Stimulated activated naive B cell treated with anti-CD40 and anti-IgM and Interleukin-4, amounts not matched to agents 10 μg/mL and 1 μg/mL and 100 μg/mL, for 72 hours (primary cell): ENCODE results near the gene STK17A.
"Not testable (repeated sequence)": the region's sequence is repeated elsewhere in the genome, so short reads cannot be mapped to it uniquely, and the experiment has no call there.

Source experiments
- ATAC-seq, 2 donors: fragments of 150-1000 bp; cut with Tn5 transposase; replicated peaks; 2 replicates each; pipeline ENCODE4 v1.10.0; 2021; ENCODE audit warnings: moderate library complexity in 1 of 2
- DNase-seq: peaks from one replicate; pipeline ENCODE4 v3.0.0; 2021
- H3K27ac Mint-ChIP-seq: one replicate; pipeline ENCODE4 v1.8.0; 2022; ENCODE audit warnings: mild to moderate bottlenecking, mixed read lengths
- H3K27me3 Mint-ChIP-seq, 2 donors: one replicate each; pipeline ENCODE4 v1.8.0; 2022; ENCODE audit warnings: mixed read lengths in 2 of 2
- H3K36me3 Mint-ChIP-seq, 2 donors: one replicate each; pipeline ENCODE4 v1.8.0; 2022; ENCODE audit warnings: mixed read lengths in 2 of 2, mild to moderate bottlenecking in 1 of 2
- H3K4me1 Mint-ChIP-seq, 2 donors: one replicate each; pipeline ENCODE4 v1.8.0; 2022; ENCODE audit warnings: mixed read lengths in 2 of 2, mild to moderate bottlenecking in 1 of 2
- H3K4me3 Mint-ChIP-seq, 2 donors: one replicate each; pipeline ENCODE4 v1.8.0; 2022; ENCODE audit warnings: mild to moderate bottlenecking in 2 of 2, mixed read lengths in 2 of 2, moderate library complexity in 1 of 2
- H3K9me3 Mint-ChIP-seq, 2 donors: one replicate each; pipeline ENCODE4 v1.8.0; 2022; ENCODE audit warnings: mixed read lengths in 2 of 2, mild to moderate bottlenecking in 1 of 2

STK17A gene

GRCh38 chr7:43655584-43655983 is 72.7 kb downstream of the STK17A start:
- Mint-ChIP-seq H3K36me3 (peaks cover 40 to 65% of the 10 kb centered on the region in 2 donors), H3K4me3 (no peak overlapping the region), H3K27me3 (no peaks in the 10 kb centered on the region), H3K27ac (no peak overlapping the region), H3K4me1 (peaks cover 43 to 56% of the 10 kb centered on the region in 2 donors), H3K9me3 (peaks cover 4 to 13% of the 10 kb centered on the region in 2 donors)
- ATAC-seq (no peak), DNase-seq (no peak)

- Mint-ChIP-seq H3K27me3 (no peaks in the 10 kb centered on the region), H3K27ac (no peak overlapping the region), H3K4me3 (no peak overlapping the region), H3K9me3 (peaks cover 4 to 11% of the 10 kb centered on the region in 2 donors), H3K4me1 (peaks cover 36 to 48% of the 10 kb centered on the region in 2 donors), H3K36me3 (peaks cover 38 to 61% of the 10 kb centered on the region in 2 donors)
- no peak for DNase-seq
- ATAC-seq, result no peak
These were observed 74.1 kb downstream of the STK17A start for GRCh38 chr7:43656997-43657396.

GRCh38 chr7:43658718-43659548 is 76.0 kb downstream of the STK17A start:
- Mint-ChIP-seq H3K27ac (peak overlapping the region; percentile 84), H3K4me1 (peaks cover 30 to 49% of the 10 kb centered on the region in 2 donors), H3K9me3 (peaks cover 4 to 11% of the 10 kb centered on the region in 2 donors), H3K4me3 (peak overlapping the region; percentile 14 to 29), H3K27me3 (no peaks in the 10 kb centered on the region), H3K36me3 (peaks cover 44 to 63% of the 10 kb centered on the region in 2 donors)
- ATAC-seq, result peak; percentile 60 to 75
- no peak for DNase-seq

DNA sequence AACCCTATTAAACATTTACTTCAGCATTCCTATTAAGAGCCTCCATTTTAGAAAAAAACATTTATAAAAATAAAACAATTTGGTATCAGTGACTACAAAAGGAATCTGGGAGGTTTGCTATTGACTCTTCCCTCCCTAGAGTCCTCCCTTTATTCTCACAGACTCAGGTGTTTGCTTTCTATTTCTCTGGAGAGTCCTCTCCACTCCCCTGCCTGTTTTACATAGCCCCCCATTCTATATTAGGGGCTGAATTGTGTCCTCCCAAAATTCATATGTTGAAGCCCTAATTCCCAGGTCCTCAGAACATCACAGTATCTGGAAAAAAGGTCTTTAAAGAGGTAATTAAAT is 76.6 kb downstream of the STK17A start:
- Mint-ChIP-seq H3K4me1 (peaks cover 24 to 43% of the 10 kb centered on the region in 2 donors), H3K27ac (no peak overlapping the region), H3K36me3 (peaks cover 39 to 57% of the 10 kb centered on the region in 2 donors), H3K4me3 (no peak overlapping the region), H3K27me3 (no peaks in the 10 kb centered on the region), H3K9me3 (peaks cover 0 to 11% of the 10 kb centered on the region in 2 donors)
- ATAC-seq (no peak), DNase-seq (no peak)

DNA sequence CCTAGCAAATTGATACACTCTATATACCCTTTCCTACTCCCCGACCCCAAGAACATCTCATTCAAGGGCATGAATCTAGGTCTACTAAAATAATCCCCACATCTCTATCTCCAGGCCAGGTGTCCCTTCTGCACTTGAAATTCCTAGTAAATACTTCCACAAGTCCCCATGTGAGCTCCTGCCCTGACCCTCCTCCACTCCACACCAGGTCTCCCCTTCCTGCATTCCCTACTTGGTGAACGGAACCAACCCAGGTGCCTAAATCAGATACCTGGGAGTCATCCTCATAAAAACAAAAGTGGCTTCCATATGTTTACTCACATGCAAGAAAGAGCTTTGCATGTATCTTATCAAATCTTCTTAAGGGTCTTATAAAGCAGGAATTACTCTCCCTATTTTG is 77.2 kb downstream of the STK17A start:
- Mint-ChIP-seq H3K4me3 (no peak overlapping the region), H3K27me3 (no peaks in the 10 kb centered on the region), H3K4me1 (peaks cover 26 to 47% of the 10 kb centered on the region in 2 donors), H3K9me3 (peaks cover 0 to 11% of the 10 kb centered on the region in 2 donors), H3K36me3 (peaks cover 38 to 58% of the 10 kb centered on the region in 2 donors), H3K27ac (peak overlapping the region; percentile 80)
- ATAC-seq (no peak), DNase-seq (no peak)

DNA sequence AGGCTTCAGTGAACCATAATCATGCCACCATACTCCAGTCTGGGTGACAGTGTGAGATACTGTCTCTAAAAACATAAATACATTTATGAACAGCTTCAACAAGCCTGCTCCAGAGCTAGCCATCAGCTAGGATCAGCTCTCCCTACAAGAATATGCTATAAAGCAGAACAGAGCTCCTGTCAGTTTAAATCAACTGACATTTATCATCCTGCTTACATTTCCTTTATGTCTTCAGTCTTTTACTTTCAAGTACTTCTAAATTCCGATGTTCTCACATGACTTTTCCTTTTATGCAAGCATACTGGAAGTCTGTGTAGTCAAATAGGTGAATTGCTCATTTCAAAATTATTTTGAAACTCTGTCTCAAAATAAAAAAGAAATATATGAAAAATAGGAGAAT is 81.8 kb downstream of the STK17A start:
- Mint-ChIP-seq H3K9me3 (peaks cover 6 to 12% of the 10 kb centered on the region in 2 donors), H3K27me3 (no peaks in the 10 kb centered on the region), H3K36me3 (peaks cover 43 to 61% of the 10 kb centered on the region in 2 donors), H3K27ac (peak overlapping the region; percentile 2), H3K4me3 (no peak overlapping the region), H3K4me1 (peaks cover 30 to 52% of the 10 kb centered on the region in 2 donors)
- ATAC-seq (no peak), DNase-seq (no peak)

DNA sequence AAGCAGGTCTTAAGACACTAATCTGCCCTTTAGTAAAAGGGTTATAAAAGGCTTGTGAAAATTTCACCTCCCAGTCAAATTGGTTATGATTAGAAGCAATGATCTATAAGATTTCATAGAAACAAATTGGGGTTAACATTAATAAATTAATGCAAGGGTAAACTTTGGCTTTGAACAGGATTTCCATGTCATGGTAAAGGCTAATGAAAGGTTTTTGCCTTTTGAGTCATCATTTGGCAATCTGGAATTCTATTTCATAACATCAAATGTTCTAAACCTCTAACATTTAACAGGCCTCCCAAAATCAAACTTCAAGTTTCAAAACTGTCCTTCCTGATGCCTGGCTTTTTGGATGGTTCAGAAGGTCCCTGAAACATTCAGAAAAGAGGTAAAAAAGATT is 84.0 kb downstream of the STK17A start:
- ATAC-seq (no peak), DNase-seq (no peak)
- H3K4me3 Mint-ChIP-seq, result no peak overlapping the region
- H3K4me1 Mint-ChIP-seq, result peaks cover 23 to 50% of the 10 kb centered on the region in 2 donors
- H3K27me3 Mint-ChIP-seq, result no peaks in the 10 kb centered on the region
- H3K36me3 Mint-ChIP-seq, result peaks cover 48 to 65% of the 10 kb centered on the region in 2 donors
- H3K9me3 Mint-ChIP-seq, result peaks cover 8 to 11% of the 10 kb centered on the region in 2 donors
- no peak overlapping the region for H3K27ac Mint-ChIP-seq

DNA sequence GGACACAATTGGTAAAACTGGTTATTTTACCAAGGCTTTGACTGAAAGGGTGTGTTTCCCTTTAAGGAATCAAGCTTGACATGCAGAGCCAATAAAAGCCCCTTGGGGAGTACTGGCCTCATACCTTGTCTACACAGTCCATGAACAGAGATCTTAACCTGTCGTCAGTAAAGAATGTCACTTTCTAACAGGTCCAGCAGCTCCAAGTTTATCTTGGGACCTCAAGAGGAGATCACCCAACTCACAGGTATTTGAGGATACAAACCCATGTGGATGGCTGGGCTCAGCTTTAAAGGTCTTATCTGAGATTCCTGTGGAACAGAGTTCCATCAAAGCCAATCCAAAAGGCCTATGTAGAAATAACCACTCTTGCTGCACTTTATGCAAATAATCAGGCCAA is 85.1 kb downstream of the STK17A start:
- ATAC-seq (no peak), DNase-seq (no peak)
- H3K27me3 Mint-ChIP-seq, result no peaks in the 10 kb centered on the region
- peaks cover 55 to 72% of the 10 kb centered on the region in 2 donors for H3K36me3 Mint-ChIP-seq
- peaks cover 19% of the 10 kb centered on the region in 2 donors for H3K9me3 Mint-ChIP-seq
- H3K27ac Mint-ChIP-seq, result no peak overlapping the region
- no peak overlapping the region for H3K4me3 Mint-ChIP-seq
- H3K4me1 Mint-ChIP-seq, result peaks cover 25 to 57% of the 10 kb centered on the region in 2 donors

GRCh38 chr7:43669286-43670081 is 86.6 kb downstream of the STK17A start:
- peak; percentile 59 to 77 for ATAC-seq
- Mint-ChIP-seq H3K27me3 (no peaks in the 10 kb centered on the region), H3K36me3 (peaks cover 55 to 77% of the 10 kb centered on the region in 2 donors), H3K4me1 (peaks cover 29 to 63% of the 10 kb centered on the region in 2 donors), H3K4me3 (peak overlapping the region; percentile 39 to 40), H3K9me3 (peaks cover 20 to 22% of the 10 kb centered on the region in 2 donors), H3K27ac (peak overlapping the region; percentile 82)
- DNase-seq, result peak; percentile 27

- peaks cover 23 to 24% of the 10 kb centered on the region in 2 donors for H3K9me3 Mint-ChIP-seq
- DNase-seq (no peak), ATAC-seq (no peak)
- H3K4me3 Mint-ChIP-seq, result no peak overlapping the region
- peaks cover 54 to 74% of the 10 kb centered on the region in 2 donors for H3K36me3 Mint-ChIP-seq
- no peaks in the 10 kb centered on the region for H3K27me3 Mint-ChIP-seq
- H3K4me1 Mint-ChIP-seq, result peaks cover 23 to 56% of the 10 kb centered on the region in 2 donors
- no peak overlapping the region for H3K27ac Mint-ChIP-seq
These were observed 88.6 kb downstream of the STK17A start for GRCh38 chr7:43671521-43671920.

- H3K4me3 Mint-ChIP-seq, DNase-seq, H3K27me3 Mint-ChIP-seq, ATAC-seq: not testable (repeated sequence)
- Mint-ChIP-seq H3K36me3 (peaks cover 44 to 63% of the 10 kb centered on the region in 2 donors), H3K4me1 (peaks cover 26 to 60% of the 10 kb centered on the region in 2 donors), H3K27ac (peak overlapping the region; percentile 33), H3K9me3 (peaks cover 23 to 24% of the 10 kb centered on the region in 2 donors)
These were observed 90.5 kb downstream of the STK17A start for GRCh38 chr7:43673243-43673976.

GRCh38 chr7:43674559-43675436 is 91.9 kb downstream of the STK17A start:
- H3K27ac Mint-ChIP-seq, result peak overlapping the region; percentile 59
- peaks cover 34 to 53% of the 10 kb centered on the region in 2 donors for H3K36me3 Mint-ChIP-seq
- no peak overlapping the region for H3K4me3 Mint-ChIP-seq
- H3K27me3 Mint-ChIP-seq, result no peaks in the 10 kb centered on the region
- H3K4me1 Mint-ChIP-seq, result peaks cover 25 to 63% of the 10 kb centered on the region in 2 donors
- H3K9me3 Mint-ChIP-seq, result peaks cover 18 to 20% of the 10 kb centered on the region in 2 donors
- DNase-seq (no peak), ATAC-seq (no peak)
